A549 treated with DMSO at 1 μM for 4 hours (cell line): Measurements from ENCODE around the gene KCNQ1OT1. TPM values are rescaled to one million over a fixed set of nuclear protein-coding genes. Genes with fewer than 3 reads are reported as not detected.

Experiments
- total RNA-seq: library from RNA; stranded (reverse); fragments of 200-300 nt; extraction: Qiagen RNA extraction; gene quantifications from 5 replicates; pipeline ENCODE4 v1.2.3, GENCODE V29; 2022; ENCODE audit warnings: low read depth

The KCNQ1OT1 gene
- total RNA-seq: 0.03 to 0.06 TPM (median 0.05 TPM) in 5 replicates

GRCh38 chr11:2699531-2700414 is at the start of gene KCNQ1OT1:
Gene KCNQ1OT1 (minus strand): TSS chr11:2699994.

Other genes with a start within 250 kb of the KCNQ1OT1 start
- gene CDKN1C, start 185.8 kb upstream of the KCNQ1OT1 start, total RNA-seq: 0.58 to 0.76 TPM (median 0.66 TPM) in 5 replicates
- 108 to 163 TPM (median 129 TPM) in 5 replicates for gene PHLDA2, start 229.4 kb upstream of the KCNQ1OT1 start, total RNA-seq